DMS53 treated with DMSO at 0.1 percent for 48 hours (cell line): ENCODE measurements around the gene YARS1.

ENCODE experiments used
- DNase-seq: peaks from one replicate; lab custom pipeline; 2025; ENCODE audit not compliant: unreplicated experiment; lab: John Stamatoyannopoulos, UW

Gene YARS1

DNA sequence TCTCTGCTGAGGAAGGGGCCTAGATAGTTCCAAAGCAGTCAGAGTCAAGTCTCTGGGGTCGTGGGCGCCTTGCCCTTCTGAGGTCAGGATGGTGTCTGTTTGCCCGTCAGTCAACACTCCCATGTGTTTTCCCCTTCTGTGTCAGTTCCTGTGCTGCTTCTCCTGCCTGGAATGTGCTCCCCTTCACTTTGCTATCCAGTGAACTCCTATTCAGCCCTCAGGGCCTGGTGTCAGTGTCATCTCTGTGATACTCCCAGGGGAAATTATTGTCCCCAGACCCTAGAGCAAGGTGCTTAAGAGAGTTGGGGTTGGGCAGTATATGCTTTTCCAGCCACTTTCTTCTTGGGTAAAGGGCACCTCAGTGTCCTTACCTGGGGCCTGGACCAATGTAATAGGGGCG, 68.8 kb downstream of the YARS1 start:
- DNase-seq, result no peak

DNA sequence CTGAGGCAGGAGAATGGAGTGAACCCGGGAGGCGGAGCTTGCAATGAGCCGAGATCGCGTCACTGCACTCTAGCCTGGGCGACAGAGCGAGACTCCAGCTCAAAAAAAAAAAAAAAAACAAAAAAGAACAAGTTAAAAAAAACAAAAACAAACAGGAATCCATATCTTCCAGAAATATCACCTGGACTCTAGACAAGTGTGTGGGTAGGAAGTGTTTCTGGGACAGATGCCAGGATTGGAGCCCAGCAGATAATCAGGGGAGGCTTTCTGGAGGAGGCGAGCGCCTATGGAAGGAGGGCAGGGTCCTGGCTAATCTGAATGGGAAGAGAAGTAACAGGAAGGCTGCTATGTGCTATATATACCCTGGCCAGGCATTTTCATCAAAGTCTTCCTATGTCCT, 71.0 kb downstream of the YARS1 start:
- DNase-seq, result no peak

GRCh38 chr1:32744071-32744425, 73.1 kb downstream of the YARS1 start:
- DNase-seq, result no peak

DNA sequence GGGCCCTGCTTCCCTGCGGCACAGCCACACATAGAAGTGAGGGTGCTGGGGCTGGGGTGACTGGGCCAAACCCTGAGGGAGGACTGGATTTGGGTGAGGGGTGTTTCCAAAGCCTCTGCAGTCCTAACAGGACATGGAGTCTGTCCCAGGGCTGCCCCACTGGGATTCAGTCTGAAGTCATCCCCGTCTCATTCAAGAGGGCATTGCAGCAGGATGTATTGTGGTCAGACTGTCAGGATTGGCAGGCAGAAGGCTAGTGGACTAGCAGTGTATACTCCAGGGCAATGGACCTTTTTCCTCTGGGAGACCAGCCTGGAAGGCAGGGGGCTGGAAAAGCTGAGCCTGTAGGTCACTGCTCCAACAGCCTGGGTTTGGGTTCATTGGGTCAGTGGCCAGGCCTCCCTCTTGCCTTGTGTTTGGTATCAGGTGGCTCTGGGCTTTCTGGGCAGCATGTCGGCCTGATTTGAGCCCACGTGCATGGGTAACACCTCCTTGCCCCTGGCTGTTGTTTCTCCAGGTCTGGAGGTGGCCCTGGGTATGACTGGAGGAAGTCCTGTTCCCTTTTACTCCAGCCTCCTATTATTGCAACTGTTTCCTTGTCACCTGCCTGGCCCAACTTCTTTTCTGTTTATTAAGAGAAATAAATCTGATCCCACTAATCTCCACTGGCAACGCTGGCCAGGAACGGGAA, 73.6 kb downstream of the YARS1 start:
- no peak for DNase-seq

GRCh38 chr1:32742956-32743355, 74.2 kb downstream of the YARS1 start:
- no peak for DNase-seq

- no peak for DNase-seq
Measured at GRCh38 chr1:32742199-32742947, 74.8 kb downstream of the YARS1 start.

- DNase-seq, result no peak
Measured at GRCh38 chr1:32741413-32742198, 75.6 kb downstream of the YARS1 start.

GRCh38 chr1:32741059-32741412, 76.1 kb downstream of the YARS1 start:
- no peak for DNase-seq

DNA sequence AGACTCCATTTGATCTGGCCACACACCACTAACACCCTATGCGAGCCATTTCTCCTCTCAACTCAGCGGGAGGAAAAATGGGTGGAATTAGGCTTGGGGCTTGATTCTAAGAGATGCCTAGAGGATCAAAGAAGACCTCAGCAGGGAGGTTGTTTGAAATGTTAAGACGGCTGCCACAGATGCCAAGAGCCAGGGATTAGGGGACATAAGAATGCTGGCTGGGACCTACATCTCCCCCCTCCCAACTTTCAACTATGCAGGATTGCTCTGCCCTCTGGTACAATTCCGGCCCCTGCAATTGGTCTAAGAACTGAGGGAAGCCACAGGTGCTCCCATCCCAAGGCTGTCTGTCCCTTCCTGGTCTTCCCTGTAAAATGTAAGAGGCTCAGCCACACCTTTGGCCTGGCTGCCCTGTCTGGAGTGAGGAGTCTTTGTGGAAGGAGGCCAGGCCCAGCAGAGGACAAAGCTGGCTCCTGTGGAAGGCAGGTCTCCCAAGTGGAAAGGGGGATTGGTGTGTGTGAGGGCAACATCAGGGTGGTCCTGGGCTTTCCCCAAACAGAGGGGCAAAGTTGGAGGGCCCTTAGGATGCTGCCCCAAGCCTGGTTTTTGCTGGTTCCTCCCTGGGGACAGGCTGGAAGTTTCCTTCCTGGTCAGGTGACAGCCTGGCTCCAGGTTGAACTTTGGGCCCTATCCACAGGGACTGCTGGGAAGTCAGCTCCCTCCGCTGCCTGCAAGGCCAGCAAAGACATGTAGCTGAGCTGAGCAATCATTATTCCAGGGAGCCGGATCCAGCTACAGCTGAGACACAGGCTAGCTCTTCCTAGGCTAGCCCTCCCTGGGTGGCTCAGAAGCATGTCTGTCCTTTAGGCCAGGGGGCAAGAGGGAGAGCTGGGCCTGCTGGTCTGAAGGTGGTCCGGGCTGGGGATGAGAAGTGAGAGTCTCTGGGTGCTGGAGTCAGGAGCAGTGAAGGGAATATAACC, 80.1 kb downstream of the YARS1 start:
- no peak for DNase-seq

DNA sequence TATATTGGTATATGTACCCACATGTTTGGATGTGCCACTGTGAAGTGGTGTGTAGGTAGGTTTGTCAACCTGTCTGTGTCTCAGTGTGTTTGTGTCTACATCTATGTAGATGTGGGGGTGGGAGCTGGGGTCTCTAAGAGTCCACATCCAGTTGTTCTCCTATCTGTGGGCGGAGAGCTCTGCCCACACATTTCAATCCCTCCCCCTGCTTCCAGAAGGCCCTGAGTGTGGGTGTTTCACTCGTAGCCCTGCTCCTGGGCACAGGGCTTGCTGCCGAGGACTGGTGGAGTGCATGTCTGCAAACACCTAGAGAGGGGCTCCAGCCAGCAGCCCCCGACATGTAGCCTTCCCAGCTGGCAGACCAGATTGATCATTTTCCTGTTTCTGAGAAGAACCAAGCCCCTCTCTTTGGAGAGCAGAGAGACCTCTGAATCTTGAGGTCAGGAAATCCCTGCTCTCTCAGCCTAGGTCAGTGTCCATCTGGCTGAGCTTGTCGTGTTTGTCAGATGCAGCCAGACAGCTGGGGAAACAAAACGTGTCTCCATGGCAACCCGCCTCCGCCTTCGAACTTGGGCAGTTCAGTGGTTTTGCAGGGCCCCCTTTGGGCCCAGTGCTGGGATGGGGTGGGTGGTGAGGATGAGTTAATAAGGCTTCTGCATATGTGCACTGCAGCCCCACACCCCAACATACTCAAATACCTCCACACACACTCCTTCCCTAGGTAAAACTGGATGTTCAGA, 83.4 kb downstream of the YARS1 start:
- peak; percentile 32 for DNase-seq

- DNase-seq, result no peak
Measured at GRCh38 chr1:32729254-32730046, 87.7 kb downstream of the YARS1 start.

- DNase-seq, result no peak
Measured at GRCh38 chr1:32728413-32729077, 88.6 kb downstream of the YARS1 start.

DNA sequence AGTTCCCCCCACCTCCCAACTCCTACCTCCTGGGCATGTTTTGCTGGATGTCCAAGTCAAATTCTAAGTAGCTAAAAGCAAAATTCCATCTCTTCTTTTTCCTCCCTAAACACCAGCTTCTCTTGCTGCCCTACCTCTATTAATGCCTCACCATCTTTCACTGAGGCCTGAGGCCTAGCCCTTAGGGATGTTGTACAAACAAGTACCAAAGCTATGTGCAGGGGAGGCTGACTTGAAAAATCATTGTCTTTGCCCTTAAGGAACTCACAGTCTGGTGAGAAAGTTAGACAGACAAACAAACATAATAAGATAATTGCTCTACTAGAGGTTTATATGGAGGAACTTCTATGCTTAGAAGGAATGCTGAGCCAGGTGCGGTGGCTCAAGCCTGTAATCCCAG, 89.3 kb downstream of the YARS1 start:
- no peak for DNase-seq

GRCh38 chr1:32725615-32725982, 91.6 kb downstream of the YARS1 start:
- no peak for DNase-seq
